HepG2 (cell line): ENCODE data around the gene PTK7. TPM values are rescaled to one million over a fixed set of nuclear protein-coding genes. Genes with fewer than 3 reads are reported as not detected.

Experiments
- ARID2 ChIP-seq: sonication (generic); formaldehyde crosslinking; IDR thresholded peaks from 2 replicates; pipeline ENCODE4 v1.8.1; 2022; ENCODE audit warnings: mild to moderate bottlenecking, missing genetic modification reagents, borderline replicate concordance
- ESRRA ChIP-seq: sonication (generic); formaldehyde crosslinking; IDR thresholded peaks from 2 replicates; pipeline ENCODE4 v1.5.1; 2020; ENCODE audit warnings: mild to moderate bottlenecking, low read depth, missing genetic modification reagents
- HMGA1 ChIP-seq: sonication (generic); formaldehyde crosslinking; conservative IDR thresholded peaks from 2 replicates; pipeline ENCODE4 v1.4.0; 2020; ENCODE audit warnings: missing genetic modification reagents
- KDM3A ChIP-seq: IDR thresholded peaks from 2 replicates; pipeline ENCODE4 v1.6.1; 2018; ENCODE audit warnings: low read depth, missing compliant biosample characterization
- MAF1 ChIP-seq: sonication (generic); formaldehyde crosslinking; IDR thresholded peaks from 2 replicates; pipeline ENCODE4 v1.5.0; 2020; ENCODE audit warnings: missing genetic modification reagents, borderline replicate concordance
- MEF2D ChIP-seq: sonication (generic); formaldehyde crosslinking; IDR thresholded peaks from 2 replicates; pipeline ENCODE4 v1.5.1; 2020; ENCODE audit warnings: mild to moderate bottlenecking, missing genetic modification reagents
- MIXL1 ChIP-seq: IDR thresholded peaks from 2 replicates; pipeline ENCODE4 v1.6.1; 2016
- MXD1 ChIP-seq: sonication (generic); formaldehyde crosslinking; IDR thresholded peaks from 2 replicates; pipeline ENCODE4 v1.4.0; 2020; ENCODE audit warnings: mild to moderate bottlenecking, missing genetic modification reagents
- RERE ChIP-seq: IDR thresholded peaks from 2 replicates; pipeline ENCODE4 v1.6.1; 2016; ENCODE audit warnings: low read depth, missing genetic modification reagents, missing compliant biosample characterization
- ZBTB43 ChIP-seq: sonication (generic); formaldehyde crosslinking; conservative IDR thresholded peaks from 2 replicates; pipeline ENCODE4 v1.4.0; 2020; ENCODE audit warnings: missing genetic modification reagents
- ZNF274 ChIP-seq: sonication (generic); formaldehyde crosslinking; IDR thresholded peaks from 2 replicates; pipeline ENCODE4 v1.5.1; 2020; ENCODE audit warnings: mild to moderate bottlenecking, missing genetic modification reagents
- ZNF414 ChIP-seq: sonication (generic); formaldehyde crosslinking; IDR thresholded peaks from 2 replicates; pipeline ENCODE4 v1.5.0; 2020; ENCODE audit warnings: missing genetic modification reagents
- ZNF598 ChIP-seq: sonication (generic); formaldehyde crosslinking; IDR thresholded peaks from 2 replicates; pipeline ENCODE4 v1.5.1; 2020; ENCODE audit warnings: mild to moderate bottlenecking, missing genetic modification reagents, borderline replicate concordance
- ZNF674 ChIP-seq: sonication (generic); formaldehyde crosslinking; IDR thresholded peaks from 2 replicates; pipeline ENCODE4 v1.5.0; 2020; ENCODE audit warnings: low read depth, mild to moderate bottlenecking, missing genetic modification reagents
- ZNF710 ChIP-seq: sonication (generic); formaldehyde crosslinking; IDR thresholded peaks from 2 replicates; pipeline ENCODE4 v1.5.0; 2020; ENCODE audit warnings: mild to moderate bottlenecking, missing genetic modification reagents, borderline replicate concordance
- ZNF737 ChIP-seq: sonication (generic); formaldehyde crosslinking; IDR thresholded peaks from 2 replicates; pipeline ENCODE4 v1.5.0; 2020; ENCODE audit warnings: missing genetic modification reagents, mild to moderate bottlenecking, borderline replicate concordance
- ZSCAN22 ChIP-seq: sonication (generic); formaldehyde crosslinking; IDR thresholded peaks from 2 replicates; pipeline ENCODE4 v1.4.0; 2020; ENCODE audit warnings: mild to moderate bottlenecking, missing genetic modification reagents
- polyA plus RNA-seq, 8 experiments: library from polyadenylated mRNA; depleted of rRNA in 3 of 8; stranded (reverse) in 7 of 8; unstranded in 1 of 8; fragments of >200 nt; fragmentation: Illumina TruSeq in 4 of 8; extraction: Trizol in 4 of 8; gene quantifications; 2 replicates each; pipeline versions ENCODE4 v1.2.1 to v1.2.3, GENCODE V29; 2011 to 2016; ENCODE audit warnings: low read depth in 4 of 8, missing spikeins in 1 of 8, mixed read lengths in 1 of 8; ENCODE audit not compliant: insufficient read depth in 1 of 8
- total RNA-seq, 5 experiments: library from RNA; depleted of rRNA; stranded (reverse); fragments of >200 nt; fragmentation: Illumina TruSeq; extraction: Trizol; gene quantifications; 2 replicates each; pipeline ENCODE4 v1.2.3, GENCODE V29; 2016; ENCODE audit warnings: low read depth in 1 of 5

The PTK7 gene
- total and polyA plus RNA-seq, 2 of the 13 experiments (the other 11 are each of a cell fraction or from before 2014, with no cell fraction given): 98.5 to 99.8 TPM

- no peak for TF ChIP-seq RERE (CRISPR knock-in tag)
- no peak; the same call in 1 of the 2 replicates for TF ChIP-seq ZNF674 (CRISPR knock-in tag)
- no peak for TF ChIP-seq KDM3A (CRISPR knock-in tag)
- peak; percentile 71; the same call in 1 of the 2 replicates for TF ChIP-seq ARID2 (CRISPR knock-in tag)
- peak; percentile 81 for TF ChIP-seq ZBTB43 (CRISPR knock-in tag)
- TF ChIP-seq ZNF737: no peak
- TF ChIP-seq HMGA1: no peak
- TF ChIP-seq MXD1 (CRISPR knock-in tag): peak; percentile 1; the same call in 1 of the 2 replicates
- TF ChIP-seq ESRRA (CRISPR knock-in tag): no peak; the same call in 1 of the 2 replicates
- TF ChIP-seq ZNF710 (CRISPR knock-in tag): 0 out of 2 replicates have a peak, but pooled peaks have one; percentile 62
- TF ChIP-seq MEF2D (CRISPR knock-in tag): no peak; the same call in 1 of the 2 replicates
- 0 out of 2 replicates have a peak, but pooled peaks have one; percentile 13 for TF ChIP-seq ZNF414 (CRISPR knock-in tag)
- TF ChIP-seq ZNF274: no peak; the same call in 1 of the 2 replicates
- no peak for TF ChIP-seq ZSCAN22 (CRISPR knock-in tag)
- no peak for TF ChIP-seq ZNF598 (CRISPR knock-in tag)
- TF ChIP-seq MAF1 (CRISPR knock-in tag): 0 out of 2 replicates have a peak, but pooled peaks have one; percentile 39
- TF ChIP-seq MIXL1 (CRISPR knock-in tag): peak; percentile 49; the same call in 1 of the 2 replicates
Observed at GRCh38 chr6:43170931-43171706, 95.0 kb downstream of the PTK7 start, which contains the start of gene SRF (continued).
